Left lobe of liver (tissue), 2 donors: Measurements from ENCODE around the gene VAV1. TPM values are rescaled to one million over a fixed set of nuclear protein-coding genes. Genes with fewer than 3 reads are reported as not detected.
"Not testable (repeated sequence)": the region's sequence is repeated elsewhere in the genome, so short reads cannot be mapped to it uniquely, and the experiment has no call there.

ENCODE experiments used
- ATAC-seq: fragments of 200-7000 bp; cut with Tn5 transposase; one replicate; pipeline ENCODE4 v1.9.1; 2020; ENCODE audit warnings: mild to moderate bottlenecking, moderate library complexity
- DNase-seq: peaks from one replicate; pipeline ENCODE4 v3.0.0-alpha.2; 2020; ENCODE audit warnings: low spot score
- total RNA-seq: library from RNA; stranded (reverse); gene quantifications from one replicate; pipeline ENCODE4 v1.2.1, GENCODE V29; 2021
- donor health status: DM: no; HTN: no; CAD: no; lungs with moderate emphysema.
- donor health status: DM: no; HTN: yes; CAD: no.

Gene VAV1
- total RNA-seq, 1 donor from 2014 or later, result 3.1 TPM

- no peak for DNase-seq
- no peak for ATAC-seq
These were observed 5.9 kb downstream of the VAV1 start for GRCh38 chr19:6778386-6778785.

GRCh38 chr19:6779206-6779605 is 6.7 kb downstream of the VAV1 start:
- DNase-seq (no peak), ATAC-seq (no peak)

DNA sequence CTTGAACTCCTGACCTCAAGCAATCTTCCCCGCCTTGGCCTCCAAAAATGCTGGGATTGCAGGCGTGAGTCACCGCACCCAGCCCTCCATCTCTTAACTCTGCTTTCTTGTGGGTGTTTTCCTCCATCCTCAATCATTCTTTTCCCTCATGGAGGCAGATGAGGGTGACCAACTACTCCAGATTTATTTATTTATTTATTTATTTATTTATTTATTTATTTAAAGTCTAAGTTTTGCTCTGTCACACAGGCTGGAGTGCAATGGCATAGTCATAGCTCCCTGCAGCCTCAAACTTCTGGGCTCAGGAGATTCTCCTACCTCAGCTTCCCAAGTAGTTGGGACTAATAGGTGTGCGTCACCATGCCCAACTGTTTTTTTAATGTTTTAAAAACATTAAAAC is 14.9 kb downstream of the VAV1 start:
- ATAC-seq, result no peak
- no peak for DNase-seq

DNA sequence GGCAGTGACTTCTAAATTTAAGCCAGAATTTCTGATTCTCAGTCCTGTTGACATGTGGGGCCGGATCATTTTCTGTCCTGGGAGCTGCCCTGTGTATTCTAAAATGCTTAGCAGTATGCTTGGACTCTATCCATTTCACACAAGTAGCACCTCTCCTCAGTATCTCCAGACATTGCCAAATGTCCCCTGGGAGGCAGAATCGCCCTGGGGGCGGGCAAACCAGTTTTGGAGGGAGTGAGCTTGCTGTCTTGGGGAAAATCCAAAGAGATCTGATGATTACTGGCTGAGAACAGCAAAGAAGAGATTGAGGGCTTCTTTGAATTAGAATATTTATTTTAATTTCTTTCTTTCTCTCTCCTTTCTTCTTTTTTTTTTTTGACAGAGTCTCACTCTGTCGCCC is 16.4 kb downstream of the VAV1 start:
- DNase-seq, result no peak
- ATAC-seq, result no peak

DNA sequence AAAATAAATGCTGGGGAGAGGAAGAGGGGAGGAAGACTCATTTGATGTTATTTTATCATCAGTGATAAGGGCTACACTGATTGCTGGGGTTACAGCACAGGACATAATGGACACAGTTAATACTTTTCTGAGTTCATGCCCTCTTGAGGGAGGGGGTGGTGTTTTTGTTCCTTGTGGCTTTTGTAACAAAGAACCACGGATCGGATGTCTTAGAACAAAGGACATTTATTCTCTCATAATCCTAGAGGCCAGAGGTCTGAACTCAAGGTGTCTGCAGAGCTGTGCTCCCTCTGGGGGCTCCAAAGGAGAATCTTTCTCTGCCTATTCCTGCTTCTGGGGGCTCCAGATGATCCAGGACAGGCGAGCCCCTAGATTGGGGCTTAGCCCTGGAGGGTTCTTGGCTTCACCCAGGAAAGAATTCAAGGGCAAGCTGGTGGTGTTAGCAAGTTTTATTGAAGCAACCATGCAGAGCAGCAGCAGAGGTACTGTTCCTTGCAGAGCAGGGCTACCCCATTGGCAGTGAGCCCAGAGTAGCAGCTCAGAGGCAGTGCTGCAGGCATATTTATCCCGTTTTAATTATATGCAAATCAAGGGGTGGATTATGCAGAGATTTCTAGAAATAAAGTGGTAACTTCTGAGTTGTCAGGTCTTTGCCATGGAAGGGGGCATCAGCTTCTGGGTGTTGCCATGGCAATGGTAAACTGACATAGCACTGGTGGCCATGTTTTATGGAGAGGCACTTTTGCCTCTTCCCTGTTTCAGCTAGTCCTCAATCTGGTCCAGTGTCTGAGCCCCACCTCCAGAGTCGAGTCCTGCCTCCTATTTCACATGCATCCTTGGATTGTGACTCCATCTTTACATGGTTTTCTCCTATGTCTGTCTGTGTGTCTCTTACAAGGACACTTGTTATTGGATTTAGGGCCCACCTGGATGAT is 18.0 kb downstream of the VAV1 start:
- ATAC-seq (no peak), DNase-seq (no peak)

DNA sequence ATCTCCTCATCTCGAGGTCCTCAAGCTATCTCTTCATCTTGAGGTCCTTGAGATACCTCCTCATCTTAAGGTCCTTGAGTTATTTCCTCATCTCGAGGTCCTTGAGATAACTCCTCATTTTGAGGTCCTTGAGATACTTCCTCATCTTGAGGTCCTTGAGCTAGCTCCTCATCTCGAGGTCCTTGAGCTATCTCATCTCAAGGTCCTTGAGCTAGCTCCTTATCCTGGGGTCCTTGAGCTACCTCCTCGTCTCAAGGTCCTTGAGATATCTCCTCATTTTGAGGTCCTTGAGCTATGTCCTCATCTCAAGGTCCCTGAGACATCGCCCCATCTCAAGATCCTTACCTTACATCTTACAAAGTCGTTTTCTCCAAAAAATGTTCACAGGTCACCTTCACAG is 18.7 kb downstream of the VAV1 start:
- DNase-seq (no peak), ATAC-seq (no peak)

- ATAC-seq, result no peak
- DNase-seq, result no peak
These were observed 20.9 kb downstream of the VAV1 start for GRCh38 chr19:6793411-6793810.

GRCh38 chr19:6793973-6794372 is 21.5 kb downstream of the VAV1 start:
- DNase-seq, result no peak
- no peak for ATAC-seq

- DNase-seq (no peak), ATAC-seq (no peak)
These were observed 22.4 kb downstream of the VAV1 start for GRCh38 chr19:6794686-6795431.

- DNase-seq, result no peak
- no peak for ATAC-seq
These were observed 23.8 kb downstream of the VAV1 start for GRCh38 chr19:6796278-6796677.

- ATAC-seq (no peak), DNase-seq (no peak)
These were observed 25.1 kb downstream of the VAV1 start for GRCh38 chr19:6797646-6798045.

- not testable (repeated sequence) for DNase-seq, ATAC-seq
These were observed 27.8 kb downstream of the VAV1 start for GRCh38 chr19:6800160-6800790.

DNA sequence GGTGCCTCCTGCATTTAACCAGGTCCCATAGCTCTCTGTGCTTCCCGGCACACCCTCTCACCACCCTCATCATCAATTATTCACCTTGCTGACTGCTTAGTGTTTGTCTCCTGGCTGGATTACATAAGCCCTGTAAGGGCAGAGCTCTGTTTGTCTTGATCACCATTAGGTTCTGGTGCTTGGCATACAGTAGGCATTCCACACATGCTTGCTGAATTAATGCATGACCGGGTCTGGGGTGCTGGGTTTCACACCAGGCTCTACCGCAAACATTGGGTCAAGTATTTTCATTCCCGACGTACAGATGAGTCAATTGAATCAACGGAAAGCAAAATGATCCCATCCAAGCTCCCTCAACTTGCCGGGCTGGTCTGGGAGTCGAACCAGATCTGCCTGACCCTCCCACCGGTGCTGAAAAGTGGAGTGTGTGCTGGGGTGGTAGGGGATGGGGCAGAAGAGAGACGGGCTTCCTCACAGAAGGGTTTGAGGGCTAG is 28.5 kb downstream of the VAV1 start:
- no peak for ATAC-seq
- no peak for DNase-seq

GRCh38 chr19:6801485-6802086 is 29.1 kb downstream of the VAV1 start:
- DNase-seq (peak; percentile 66), ATAC-seq (peak; percentile 52)

DNA sequence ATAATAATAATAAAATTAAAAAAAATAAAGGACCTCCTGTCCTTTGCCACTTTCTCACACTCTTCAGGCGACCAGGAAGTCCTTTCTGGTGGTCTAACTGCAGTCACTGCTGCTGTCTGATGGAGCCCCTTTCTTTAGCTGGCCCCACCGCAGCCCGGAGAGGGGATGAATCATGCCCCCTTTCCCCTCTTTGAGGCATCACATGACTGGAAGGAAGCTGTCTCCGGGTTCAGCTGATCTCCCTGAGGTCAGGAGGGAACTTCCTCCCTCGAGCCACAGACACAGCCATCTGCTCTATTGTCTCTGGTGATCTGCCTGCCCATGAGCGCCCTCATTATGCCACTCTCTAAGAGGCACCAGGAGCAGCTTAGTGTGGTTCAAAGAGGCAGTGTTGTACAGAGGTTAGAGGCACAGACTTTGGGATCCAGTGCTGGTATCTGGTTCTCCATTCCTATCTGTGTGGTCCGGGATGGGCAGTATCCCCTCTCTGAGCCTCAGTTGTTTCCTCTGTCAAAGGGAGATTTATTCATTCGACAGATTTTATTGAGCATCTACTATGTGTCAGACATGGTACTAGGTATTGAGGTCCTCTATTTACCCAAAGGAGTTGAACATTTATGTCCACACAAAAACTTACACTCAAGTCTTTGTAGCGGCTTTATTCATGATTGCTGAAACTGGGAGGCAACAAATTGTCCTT is 30.0 kb downstream of the VAV1 start:
- ATAC-seq, result peak; percentile 61

GRCh38 chr19:6803036-6803404 is 30.5 kb downstream of the VAV1 start:
- ATAC-seq (peak; percentile 31), DNase-seq (no peak)

More for the DNA sequence above, 30.0 kb downstream of the VAV1 start:
- no peak for DNase-seq

GRCh38 chr19:6806488-6806887 is 34.0 kb downstream of the VAV1 start:
- DNase-seq (no peak), ATAC-seq (no peak)

GRCh38 chr19:6807291-6807690 is 34.8 kb downstream of the VAV1 start:
- ATAC-seq (no peak), DNase-seq (no peak)

GRCh38 chr19:6808494-6808893 is 36.0 kb downstream of the VAV1 start:
- DNase-seq (no peak), ATAC-seq (no peak)

DNA sequence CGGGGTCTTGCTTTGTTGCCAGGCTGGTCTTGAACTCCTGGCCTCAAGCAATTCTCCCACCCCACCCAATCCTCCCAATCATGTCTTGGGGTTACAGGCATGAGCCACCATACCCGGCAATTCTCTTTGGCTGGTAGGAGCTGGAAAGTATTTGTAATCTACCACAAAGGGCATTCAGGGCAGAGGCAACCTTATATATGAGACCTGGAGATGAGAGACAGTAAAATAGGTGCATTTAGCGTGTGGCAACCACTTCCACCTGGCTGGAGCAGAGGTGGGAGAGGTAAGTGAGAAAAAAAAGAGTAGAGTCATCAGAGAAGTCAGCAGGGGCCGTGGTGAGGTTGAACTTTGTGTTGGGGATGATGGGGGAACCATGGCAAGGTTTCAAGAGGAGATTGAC is 36.8 kb downstream of the VAV1 start:
- ATAC-seq (no peak), DNase-seq (no peak)
